ENCODE measurements around the gene SCFD2.

DNA sequence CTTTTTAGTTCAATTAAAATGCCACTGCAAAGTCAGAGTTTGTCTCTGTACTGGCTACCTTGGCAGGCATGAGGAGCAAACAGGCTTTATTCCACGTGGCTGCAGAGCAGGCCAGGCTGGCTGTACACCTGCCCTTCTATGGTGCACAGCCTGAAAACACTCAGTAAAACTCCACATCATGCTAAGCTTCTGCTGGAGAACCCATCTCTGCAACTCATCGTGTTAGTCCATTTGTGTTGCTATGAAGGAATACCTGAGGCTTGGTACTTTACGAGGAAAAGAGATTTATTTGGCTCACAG lies 214.4 kb downstream of the SCFD2 start:
- TF ChIP-seq, protein P1, sequence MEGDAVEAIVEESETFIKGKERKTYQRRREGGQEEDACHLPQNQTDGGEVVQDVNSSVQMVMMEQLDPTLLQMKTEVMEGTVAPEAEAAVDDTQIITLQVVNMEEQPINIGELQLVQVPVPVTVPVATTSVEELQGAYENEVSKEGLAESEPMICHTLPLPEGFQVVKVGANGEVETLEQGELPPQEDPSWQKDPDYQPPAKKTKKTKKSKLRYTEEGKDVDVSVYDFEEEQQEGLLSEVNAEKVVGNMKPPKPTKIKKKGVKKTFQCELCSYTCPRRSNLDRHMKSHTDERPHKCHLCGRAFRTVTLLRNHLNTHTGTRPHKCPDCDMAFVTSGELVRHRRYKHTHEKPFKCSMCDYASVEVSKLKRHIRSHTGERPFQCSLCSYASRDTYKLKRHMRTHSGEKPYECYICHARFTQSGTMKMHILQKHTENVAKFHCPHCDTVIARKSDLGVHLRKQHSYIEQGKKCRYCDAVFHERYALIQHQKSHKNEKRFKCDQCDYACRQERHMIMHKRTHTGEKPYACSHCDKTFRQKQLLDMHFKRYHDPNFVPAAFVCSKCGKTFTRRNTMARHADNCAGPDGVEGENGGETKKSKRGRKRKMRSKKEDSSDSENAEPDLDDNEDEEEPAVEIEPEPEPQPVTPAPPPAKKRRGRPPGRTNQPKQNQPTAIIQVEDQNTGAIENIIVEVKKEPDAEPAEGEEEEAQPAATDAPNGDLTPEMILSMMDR (IDR thresholded peaks at IDR 0.05; ENCODE audit: poor library complexity, severe bottlenecking), result no peak
- no peak for TF ChIP-seq EZH2 (IDR thresholded peaks at IDR 0.05; ENCODE audit: borderline replicate concordance, insufficient read depth, low read length, poor library complexity, severe bottlenecking)
- no peak for TF ChIP-seq SMC3 (conservative IDR thresholded peaks at IDR 0.05; ENCODE audit: poor library complexity)
- TF ChIP-seq TAF1 (IDR thresholded peaks at IDR 0.05; ENCODE audit: low read depth), result no peak
- no peak for TF ChIP-seq RAD21 (conservative IDR thresholded peaks at IDR 0.05)
- no peak for TF ChIP-seq REST (IDR thresholded peaks at IDR 0.05; ENCODE audit: borderline replicate concordance)
- no peak for TF ChIP-seq POLR2AphosphoS5 (IDR thresholded peaks at IDR 0.05)
